Fibroblast of mammary gland (primary cell): ENCODE measurements around the gene KIF12.
"Not testable (repeated sequence)": the region's sequence is repeated elsewhere in the genome, so short reads cannot be mapped to it uniquely, and the experiment has no call there.

Experiments
- DNase-seq: peaks from one replicate; pipeline ENCODE4 v3.0.0-alpha.2; 2010; ENCODE audit warnings: low read depth
- H3K4me3 ChIP-seq: 2 replicates; pipeline ENCODE4 v1.5.1; 2011; ENCODE audit warnings: low read depth, mild to moderate bottlenecking, low read length, moderate library complexity; ENCODE audit not compliant: control insufficient read depth
- TF ChIP-seq, protein P1 (sequence below): conservative IDR thresholded peaks from 2 replicates; pipeline ENCODE4 v1.5.1; 2011; ENCODE audit warnings: low read depth, low read length, inconsistent platforms; ENCODE audit not compliant: control insufficient read depth, insufficient read depth

Gene KIF12

DNA sequence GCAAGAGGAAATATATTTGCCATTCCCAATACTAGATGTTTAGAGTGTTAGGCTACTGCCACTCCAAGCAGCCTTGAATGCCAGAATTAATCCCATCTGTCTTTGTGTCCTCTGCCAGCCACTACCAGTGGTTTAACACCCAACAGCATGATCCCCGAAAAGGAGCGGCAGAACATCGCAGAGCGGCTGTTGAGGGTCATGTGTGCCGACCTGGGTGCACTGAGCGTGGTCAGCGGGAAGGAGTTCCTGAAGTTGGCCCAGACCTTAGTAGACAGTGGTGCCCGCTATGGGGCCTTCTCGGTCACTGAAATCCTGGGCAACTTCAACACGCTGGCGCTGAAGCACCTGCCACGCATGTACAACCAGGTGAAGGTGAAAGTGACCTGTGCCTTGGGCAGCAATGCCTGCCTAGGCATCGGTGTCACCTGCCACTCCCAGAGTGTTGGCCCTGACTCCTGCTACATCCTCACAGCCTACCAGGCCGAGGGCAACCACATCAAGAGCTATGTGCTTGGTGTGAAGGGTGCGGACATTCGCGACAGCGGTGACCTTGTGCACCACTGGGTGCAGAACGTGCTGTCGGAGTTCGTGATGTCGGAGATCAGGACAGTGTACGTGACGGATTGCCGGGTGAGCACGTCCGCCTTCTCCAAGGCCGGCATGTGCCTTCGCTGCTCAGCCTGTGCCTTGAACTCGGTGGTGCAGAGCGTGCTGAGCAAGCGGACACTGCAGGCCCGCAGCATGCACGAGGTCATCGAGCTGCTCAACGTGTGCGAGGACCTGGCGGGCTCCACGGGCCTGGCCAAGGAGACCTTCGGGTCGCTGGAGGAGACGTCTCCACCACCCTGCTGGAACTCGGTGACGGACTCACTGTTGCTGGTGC is 50.3 kb downstream of the KIF12 start:
- no peak for DNase-seq
- no peak overlapping the region for H3K4me3 ChIP-seq
- TF ChIP-seq, protein P1, sequence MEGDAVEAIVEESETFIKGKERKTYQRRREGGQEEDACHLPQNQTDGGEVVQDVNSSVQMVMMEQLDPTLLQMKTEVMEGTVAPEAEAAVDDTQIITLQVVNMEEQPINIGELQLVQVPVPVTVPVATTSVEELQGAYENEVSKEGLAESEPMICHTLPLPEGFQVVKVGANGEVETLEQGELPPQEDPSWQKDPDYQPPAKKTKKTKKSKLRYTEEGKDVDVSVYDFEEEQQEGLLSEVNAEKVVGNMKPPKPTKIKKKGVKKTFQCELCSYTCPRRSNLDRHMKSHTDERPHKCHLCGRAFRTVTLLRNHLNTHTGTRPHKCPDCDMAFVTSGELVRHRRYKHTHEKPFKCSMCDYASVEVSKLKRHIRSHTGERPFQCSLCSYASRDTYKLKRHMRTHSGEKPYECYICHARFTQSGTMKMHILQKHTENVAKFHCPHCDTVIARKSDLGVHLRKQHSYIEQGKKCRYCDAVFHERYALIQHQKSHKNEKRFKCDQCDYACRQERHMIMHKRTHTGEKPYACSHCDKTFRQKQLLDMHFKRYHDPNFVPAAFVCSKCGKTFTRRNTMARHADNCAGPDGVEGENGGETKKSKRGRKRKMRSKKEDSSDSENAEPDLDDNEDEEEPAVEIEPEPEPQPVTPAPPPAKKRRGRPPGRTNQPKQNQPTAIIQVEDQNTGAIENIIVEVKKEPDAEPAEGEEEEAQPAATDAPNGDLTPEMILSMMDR = no peak

DNA sequence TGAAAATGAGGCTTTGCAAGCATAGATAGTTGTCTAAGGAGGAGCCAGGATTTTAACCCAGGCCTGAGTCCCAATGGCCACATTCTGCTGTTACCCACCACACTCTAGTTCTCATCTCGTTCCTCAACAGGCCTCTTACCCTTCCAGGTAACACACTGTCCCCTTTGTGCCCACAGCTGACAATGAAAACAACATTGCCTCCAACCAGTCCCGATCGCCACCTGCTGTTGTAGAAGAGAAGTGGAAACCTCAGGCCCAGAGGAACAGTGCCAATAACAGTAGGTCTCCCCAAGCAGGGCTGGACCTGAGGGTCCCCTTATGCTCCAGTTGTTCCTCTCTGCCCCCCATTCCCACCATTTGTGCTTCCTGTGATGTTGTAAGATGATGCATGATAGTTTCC is 51.4 kb downstream of the KIF12 start:
- no peak overlapping the region for H3K4me3 ChIP-seq
- TF ChIP-seq, protein P1 = peak; percentile 22
- no peak for DNase-seq

DNA sequence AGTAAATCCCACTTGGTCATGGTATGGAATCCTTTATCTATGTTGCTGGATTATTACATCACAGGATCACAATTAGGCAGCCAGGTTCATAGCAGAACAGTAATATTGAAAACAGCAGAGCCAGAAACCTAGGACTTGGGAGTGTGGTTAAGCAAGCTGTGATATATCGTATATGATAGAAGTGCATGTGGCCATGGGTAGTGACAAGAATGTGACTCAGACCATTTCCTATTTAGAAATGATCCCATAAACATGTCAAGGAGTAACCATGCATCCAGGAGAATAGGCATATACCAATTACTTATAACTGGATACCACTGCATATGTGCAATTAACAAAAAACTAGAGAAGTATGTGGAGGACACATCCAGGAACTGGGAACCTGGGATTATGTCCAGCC is 52.2 kb downstream of the KIF12 start:
- TF ChIP-seq, protein P1 = no peak
- peak; percentile 39 for DNase-seq

DNA sequence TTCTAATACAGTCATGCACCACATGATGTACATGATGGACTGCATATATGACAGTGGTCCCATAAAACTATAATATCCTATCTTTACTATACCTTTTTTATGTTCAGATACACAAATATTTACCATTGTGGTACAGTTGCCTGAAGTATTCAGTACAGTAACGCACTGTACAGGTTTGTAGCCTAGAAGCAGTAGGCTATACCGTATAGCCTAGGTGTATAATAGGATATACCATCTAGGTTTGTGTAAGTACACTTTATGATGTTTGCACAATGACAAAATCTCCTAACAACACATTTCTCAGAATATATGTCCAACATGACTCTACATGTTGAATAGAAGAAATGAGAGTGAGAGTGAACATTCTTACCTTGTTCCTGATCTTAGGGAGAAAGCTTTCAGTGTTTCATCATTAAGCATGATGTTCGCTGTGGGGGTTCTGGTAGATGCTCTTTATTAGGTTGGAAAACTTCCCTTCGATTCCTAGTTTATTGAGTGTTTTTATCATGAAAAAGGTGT is 52.8 kb downstream of the KIF12 start:
- no peak overlapping the region for H3K4me3 ChIP-seq
- no peak for DNase-seq
- TF ChIP-seq, protein P1 = no peak

More for the DNA sequence above, 52.2 kb downstream of the KIF12 start:
- no peak overlapping the region for H3K4me3 ChIP-seq

DNA sequence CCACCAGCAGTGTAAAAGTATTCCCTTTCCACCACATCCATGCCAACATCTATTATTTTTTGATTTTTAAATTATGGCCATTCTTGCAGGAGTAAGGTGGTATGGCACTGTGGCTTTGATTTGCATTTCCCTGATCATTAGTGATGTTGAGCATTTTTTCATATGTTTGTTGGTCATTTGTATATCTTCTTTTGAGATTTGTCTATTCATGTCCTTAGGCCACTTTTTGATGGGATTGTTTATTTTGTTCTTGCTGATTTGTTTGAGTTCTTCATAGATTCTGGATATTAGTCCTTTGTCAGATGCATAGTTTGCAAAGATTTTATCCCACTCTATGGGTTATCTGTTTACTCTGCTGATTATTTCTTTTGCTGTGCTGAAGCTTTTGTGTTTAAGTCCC is 55.4 kb downstream of the KIF12 start:
- not testable (repeated sequence) for DNase-seq, H3K4me3 ChIP-seq
